Thyroid gland (tissue), 4 donors: ENCODE results near the gene DNAJC13. TPM values are rescaled to one million over a fixed set of nuclear protein-coding genes. Genes with fewer than 3 reads are reported as not detected.

ENCODE experiments used
- DNase-seq, 2 donors: peaks; one replicate each; pipeline ENCODE4 v3.0.0-alpha.2; 2019
- H3K27ac ChIP-seq, 3 donors: fragments of 200-600 bp; sonication (generic); 1 replicate in 2 of 3; 2 replicates in 1 of 3; pipeline ENCODE4 v1.5.1; 2016 to 2019; ENCODE audit warnings: mild to moderate bottlenecking in 1 of 3, moderate library complexity in 1 of 3
- H3K27me3 ChIP-seq: fragments of 200-600 bp; sonication (generic); one replicate; pipeline ENCODE4 v1.5.1; 2019
- H3K36me3 ChIP-seq, 2 donors: fragments of 200-600 bp; sonication (generic); one replicate each; pipeline ENCODE4 v1.5.1; 2016 to 2019
- H3K4me1 ChIP-seq, 2 donors: fragments of 200-600 bp; sonication (generic); one replicate each; pipeline ENCODE4 v1.5.1; 2017 to 2019
- H3K4me3 ChIP-seq, 3 donors: fragments of 200-600 bp; sonication (generic); replicated peaks in 1 of 3; 1 replicate in 2 of 3; 2 replicates in 1 of 3; pipeline ENCODE4 v1.5.1; 2016; ENCODE audit warnings: mild to moderate bottlenecking in 1 of 3
- H3K9me3 ChIP-seq: fragments of 200-600 bp; sonication (generic); one replicate; pipeline ENCODE4 v1.5.1; 2017
- POLR2A ChIP-seq, 2 donors: fragments of 450-650 bp; IDR thresholded peaks; one replicate each; pipeline ENCODE4 v1.6.1; 2017; ENCODE audit warnings: antibody characterized with exemption in 2 of 2, mild to moderate bottlenecking in 2 of 2, moderate library complexity in 1 of 2
- WGBS, 2 donors: methylation state at CpG; one replicate each; pipeline ENCODE4 v1.1.5; 2017; 5-methylcytosine and 5-hydroxymethylcytosine counted together
- intact Hi-C: fragments of 100-400 bp; cut with DNase I; formaldehyde crosslinking; loops from one replicate; pipeline ENCODE4 v1.15.1; 2023
- total RNA-seq, 4 donors: library from RNA; depleted of rRNA; stranded (reverse); fragments of >200 nt; gene quantifications; one replicate each; pipeline ENCODE4 v1.2.3, GENCODE V29; 2016
- TF ChIP-seq, protein P1 (sequence below), 6 experiments: fragments of 200-600 bp in 3 of 6; fragments of 450-650 bp in 3 of 6; sonication (generic) in 3 of 6; IDR thresholded peaks; one replicate each; pipeline ENCODE4 v1.5.1; 2016 to 2019; ENCODE audit warnings: antibody characterized with exemption in 6 of 6, mild to moderate bottlenecking in 2 of 6, inconsistent platforms in 1 of 6, moderate library complexity in 1 of 6

DNAJC13 gene
- total RNA-seq, 4 donors from 2014 or later = 47.3 to 56.6 (median 50.4) TPM

GRCh38 chr3:132509096-132509495 lies 91.8 kb downstream of the DNAJC13 start:
- H3K4me1 ChIP-seq = no peaks in the 10 kb centered on the region
- DNase-seq = no peak
- H3K36me3 ChIP-seq = peaks cover 15 to 35% of the 10 kb centered on the region in 2 donors
- TF ChIP-seq POLR2A (IDR thresholded peaks at IDR 0.05) = no peak
- TF ChIP-seq, protein P1, sequence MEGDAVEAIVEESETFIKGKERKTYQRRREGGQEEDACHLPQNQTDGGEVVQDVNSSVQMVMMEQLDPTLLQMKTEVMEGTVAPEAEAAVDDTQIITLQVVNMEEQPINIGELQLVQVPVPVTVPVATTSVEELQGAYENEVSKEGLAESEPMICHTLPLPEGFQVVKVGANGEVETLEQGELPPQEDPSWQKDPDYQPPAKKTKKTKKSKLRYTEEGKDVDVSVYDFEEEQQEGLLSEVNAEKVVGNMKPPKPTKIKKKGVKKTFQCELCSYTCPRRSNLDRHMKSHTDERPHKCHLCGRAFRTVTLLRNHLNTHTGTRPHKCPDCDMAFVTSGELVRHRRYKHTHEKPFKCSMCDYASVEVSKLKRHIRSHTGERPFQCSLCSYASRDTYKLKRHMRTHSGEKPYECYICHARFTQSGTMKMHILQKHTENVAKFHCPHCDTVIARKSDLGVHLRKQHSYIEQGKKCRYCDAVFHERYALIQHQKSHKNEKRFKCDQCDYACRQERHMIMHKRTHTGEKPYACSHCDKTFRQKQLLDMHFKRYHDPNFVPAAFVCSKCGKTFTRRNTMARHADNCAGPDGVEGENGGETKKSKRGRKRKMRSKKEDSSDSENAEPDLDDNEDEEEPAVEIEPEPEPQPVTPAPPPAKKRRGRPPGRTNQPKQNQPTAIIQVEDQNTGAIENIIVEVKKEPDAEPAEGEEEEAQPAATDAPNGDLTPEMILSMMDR (IDR thresholded peaks at IDR 0.05) = no peak
- H3K9me3 ChIP-seq = no peaks in the 10 kb centered on the region
- no peak overlapping the region for H3K27ac ChIP-seq
- no peaks in the 10 kb centered on the region for H3K27me3 ChIP-seq
- no peak overlapping the region for H3K4me3 ChIP-seq
- 98 to 100% methylated on average over 1 of the region's 1 CpG for WGBS, 2 donors
- intact Hi-C loops = no loop called here

DNA sequence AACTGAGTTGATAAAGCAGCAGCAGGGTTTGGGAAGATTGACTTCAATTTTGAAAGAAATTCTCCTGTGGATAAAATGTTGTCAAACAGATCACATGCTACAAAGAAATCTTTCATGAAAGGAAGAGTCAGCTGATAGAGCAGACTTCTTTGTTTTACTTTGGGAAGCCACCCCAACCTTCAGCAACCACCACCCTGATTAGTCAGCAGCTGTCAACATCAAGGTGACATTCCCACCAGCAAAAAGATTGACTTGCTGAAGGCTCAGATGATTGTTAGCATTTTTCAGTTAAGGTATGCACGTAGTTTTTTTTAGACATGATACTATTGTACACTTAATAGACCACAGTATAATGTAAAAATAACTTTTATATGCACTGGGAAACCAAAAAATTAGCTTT lies 92.2 kb downstream of the DNAJC13 start:
- Histone ChIP-seq H3K9me3 (no peaks in the 10 kb centered on the region), H3K4me3 (no peak overlapping the region), H3K27ac (no peak overlapping the region), H3K36me3 (peaks cover 15 to 39% of the 10 kb centered on the region in 2 donors), H3K27me3 (no peaks in the 10 kb centered on the region), H3K4me1 (no peaks in the 10 kb centered on the region)
- intact Hi-C loops = no loop called here
- 95 to 100% methylated on average over 1 of the region's 1 CpG for WGBS, 2 donors
- no peak for DNase-seq
- TF ChIP-seq POLR2A (IDR thresholded peaks at IDR 0.05) = no peak
- TF ChIP-seq, protein P1 (IDR thresholded peaks at IDR 0.05) = no peak

- Histone ChIP-seq H3K27me3 (no peaks in the 10 kb centered on the region), H3K27ac (no peak overlapping the region), H3K36me3 (peaks cover 15 to 57% of the 10 kb centered on the region in 2 donors), H3K4me1 (no peaks in the 10 kb centered on the region), H3K4me3 (no peak overlapping the region), H3K9me3 (no peaks in the 10 kb centered on the region)
- WGBS, 2 donors = 93 to 96% methylated on average over 5 of the region's 5 CpGs
- intact Hi-C loops = no loop called here
- TF ChIP-seq, protein P1 (IDR thresholded peaks at IDR 0.05) = no peak
- TF ChIP-seq POLR2A (IDR thresholded peaks at IDR 0.05) = no peak
- DNase-seq = no peak
Measured at GRCh38 chr3:132513057-132513456, 95.8 kb downstream of the DNAJC13 start.

DNA sequence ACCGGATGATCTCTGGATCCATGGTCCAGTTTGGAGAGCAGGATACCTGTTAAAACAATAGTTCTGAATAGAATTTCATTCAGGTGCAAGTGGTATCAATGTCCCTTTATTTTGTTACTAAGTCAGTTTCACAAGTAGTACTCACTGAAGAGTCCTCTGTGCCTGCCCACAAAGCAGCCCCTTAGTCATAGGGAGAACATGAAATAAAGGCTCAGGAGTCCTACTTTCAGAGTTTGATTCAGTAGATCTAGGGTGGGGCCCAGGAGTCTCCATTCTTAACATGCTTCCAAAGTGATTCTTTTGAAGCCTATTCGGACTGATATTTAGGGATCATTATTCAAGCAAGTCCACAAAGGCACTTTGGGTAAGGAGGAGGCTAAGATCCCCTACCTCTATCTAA lies 100.0 kb downstream of the DNAJC13 start:
- no peaks in the 10 kb centered on the region for H3K27me3 ChIP-seq
- H3K9me3 ChIP-seq = no peaks in the 10 kb centered on the region
- intact Hi-C loops = no loop called here
- 93 to 94% methylated on average over 2 of the region's 2 CpGs for WGBS, 2 donors
- peaks cover 15 to 52% of the 10 kb centered on the region in 2 donors for H3K36me3 ChIP-seq
- TF ChIP-seq, protein P1 (IDR thresholded peaks at IDR 0.05) = no peak
- no peak for TF ChIP-seq POLR2A (IDR thresholded peaks at IDR 0.05)
- DNase-seq = no peak
- no peak overlapping the region for H3K4me3 ChIP-seq
- no peaks in the 10 kb centered on the region for H3K4me1 ChIP-seq
- no peak overlapping the region for H3K27ac ChIP-seq

DNA sequence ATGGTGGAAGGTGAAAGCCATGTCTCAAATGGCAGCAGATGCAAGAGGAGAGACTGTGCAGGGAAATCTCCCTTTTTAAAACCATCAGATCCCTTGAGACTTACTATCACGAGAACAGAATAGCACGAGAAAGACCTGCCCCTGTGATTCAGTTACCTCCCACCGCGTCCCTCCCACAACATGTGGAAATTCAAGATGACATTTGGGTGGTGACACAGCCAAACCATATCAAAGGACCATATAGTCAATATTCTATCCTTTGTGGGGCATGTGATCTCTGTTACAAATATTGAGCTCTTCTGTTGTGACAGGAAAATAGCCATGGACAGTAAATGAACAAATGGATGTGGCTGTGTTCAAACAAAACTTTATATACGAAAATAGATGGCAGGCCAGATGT lies 102.6 kb downstream of the DNAJC13 start:
- no peaks in the 10 kb centered on the region for H3K4me1 ChIP-seq
- H3K36me3 ChIP-seq = peaks cover 15 to 42% of the 10 kb centered on the region in 2 donors
- no peak for DNase-seq
- TF ChIP-seq, protein P1 (IDR thresholded peaks at IDR 0.05) = no peak
- no peak for TF ChIP-seq POLR2A (IDR thresholded peaks at IDR 0.05)
- no peaks in the 10 kb centered on the region for H3K27me3 ChIP-seq
- H3K27ac ChIP-seq = no peak overlapping the region
- H3K9me3 ChIP-seq = no peaks in the 10 kb centered on the region
- WGBS, 2 donors = 90 to 93% methylated on average over 5 of the region's 5 CpGs
- intact Hi-C loops = no loop called here
- H3K4me3 ChIP-seq = no peak overlapping the region
